Hepatic stellate cell (primary cell): ENCODE measurements around the gene CAPN10.
"Not testable (repeated sequence)": the region's sequence is repeated elsewhere in the genome, so short reads cannot be mapped to it uniquely, and the experiment has no call there.

Experiments used
- DNase-seq: peaks from one replicate; pipeline ENCODE4 v3.0.0; 2011; ENCODE audit warnings: low spot score

The CAPN10 gene, protein sequence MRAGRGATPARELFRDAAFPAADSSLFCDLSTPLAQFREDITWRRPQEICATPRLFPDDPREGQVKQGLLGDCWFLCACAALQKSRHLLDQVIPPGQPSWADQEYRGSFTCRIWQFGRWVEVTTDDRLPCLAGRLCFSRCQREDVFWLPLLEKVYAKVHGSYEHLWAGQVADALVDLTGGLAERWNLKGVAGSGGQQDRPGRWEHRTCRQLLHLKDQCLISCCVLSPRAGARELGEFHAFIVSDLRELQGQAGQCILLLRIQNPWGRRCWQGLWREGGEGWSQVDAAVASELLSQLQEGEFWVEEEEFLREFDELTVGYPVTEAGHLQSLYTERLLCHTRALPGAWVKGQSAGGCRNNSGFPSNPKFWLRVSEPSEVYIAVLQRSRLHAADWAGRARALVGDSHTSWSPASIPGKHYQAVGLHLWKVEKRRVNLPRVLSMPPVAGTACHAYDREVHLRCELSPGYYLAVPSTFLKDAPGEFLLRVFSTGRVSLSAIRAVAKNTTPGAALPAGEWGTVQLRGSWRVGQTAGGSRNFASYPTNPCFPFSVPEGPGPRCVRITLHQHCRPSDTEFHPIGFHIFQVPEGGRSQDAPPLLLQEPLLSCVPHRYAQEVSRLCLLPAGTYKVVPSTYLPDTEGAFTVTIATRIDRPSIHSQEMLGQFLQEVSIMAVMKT

DNA sequence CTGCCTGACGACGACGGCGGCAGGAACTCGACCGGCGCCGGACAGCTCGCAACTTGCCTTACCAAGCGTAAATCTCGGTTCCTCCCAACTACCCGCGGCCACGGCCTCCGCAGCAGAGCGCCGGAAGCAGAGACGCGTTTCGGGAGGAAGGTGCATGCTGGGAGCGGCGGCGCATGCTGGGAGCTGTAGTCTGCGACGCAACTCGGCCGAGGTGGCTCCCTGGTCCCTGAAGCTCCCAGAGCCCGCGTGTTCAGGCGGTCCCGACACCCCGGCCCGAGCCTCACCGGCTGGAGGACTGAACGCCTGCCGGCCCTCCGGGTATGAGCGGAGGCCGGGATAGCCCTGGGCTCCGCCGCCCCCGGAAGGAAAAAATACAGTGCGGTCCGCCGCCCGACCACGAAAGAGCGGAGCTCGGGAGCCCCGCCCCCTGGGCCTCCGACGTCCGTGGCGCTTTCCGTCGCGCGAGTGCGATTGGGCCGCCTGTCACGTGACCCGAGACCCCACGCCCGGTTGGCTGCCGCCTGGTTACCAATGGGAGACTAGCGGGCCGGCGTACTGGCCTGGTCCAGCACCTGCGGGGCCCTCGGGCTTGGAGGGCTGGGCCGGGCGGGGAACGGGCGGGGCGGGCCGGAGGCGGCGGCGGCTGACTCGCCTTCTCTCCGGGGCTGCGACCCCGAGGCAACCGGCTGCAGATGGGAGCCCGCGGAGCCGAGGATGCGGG is at the start of gene CAPN10:
Gene CAPN10, plus strand, starts transcription at position 537 of the 721 bp plus-strand sequence. Its CDS starts 178 bp downstream, at position 715.
- peak; percentile 99 for DNase-seq

DNA sequence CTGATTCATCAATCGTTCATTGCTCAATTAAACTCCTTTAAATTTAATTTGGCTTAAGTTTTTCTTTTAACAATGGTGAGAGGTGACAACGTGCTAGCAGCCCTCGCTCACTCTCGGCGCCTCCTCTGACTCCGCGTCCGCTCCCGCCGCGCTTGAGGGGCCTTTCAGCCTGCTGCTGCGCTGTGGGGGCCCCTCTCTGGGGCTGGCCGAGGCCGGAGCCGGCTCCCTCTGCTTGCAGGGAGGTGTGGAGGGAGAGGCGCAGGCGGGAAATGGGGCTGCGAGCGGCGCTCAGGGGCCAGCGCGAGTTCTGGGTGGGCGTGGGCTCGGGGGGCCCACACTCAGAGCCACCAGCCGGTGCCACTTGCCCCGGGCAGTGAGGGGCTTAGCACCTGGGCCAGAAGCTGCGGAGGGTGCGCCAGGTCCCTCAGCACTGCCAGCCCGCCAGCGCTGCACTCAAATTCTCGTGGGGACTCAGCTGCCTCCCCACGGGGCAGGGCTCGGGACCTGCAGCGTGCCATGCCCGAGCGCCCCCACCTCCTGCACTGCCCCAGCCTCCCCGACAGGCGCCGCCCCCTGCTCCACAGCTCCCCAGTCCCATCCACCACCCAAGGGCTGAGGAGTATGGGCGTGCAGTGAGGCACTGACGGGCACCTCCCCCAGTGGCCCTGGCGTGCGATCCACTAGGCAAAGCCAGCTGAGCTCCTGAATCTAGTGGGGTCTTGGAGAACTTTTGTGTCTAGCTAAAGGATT is 48.3 kb upstream of the CAPN10 start:
- no peak for DNase-seq

DNA sequence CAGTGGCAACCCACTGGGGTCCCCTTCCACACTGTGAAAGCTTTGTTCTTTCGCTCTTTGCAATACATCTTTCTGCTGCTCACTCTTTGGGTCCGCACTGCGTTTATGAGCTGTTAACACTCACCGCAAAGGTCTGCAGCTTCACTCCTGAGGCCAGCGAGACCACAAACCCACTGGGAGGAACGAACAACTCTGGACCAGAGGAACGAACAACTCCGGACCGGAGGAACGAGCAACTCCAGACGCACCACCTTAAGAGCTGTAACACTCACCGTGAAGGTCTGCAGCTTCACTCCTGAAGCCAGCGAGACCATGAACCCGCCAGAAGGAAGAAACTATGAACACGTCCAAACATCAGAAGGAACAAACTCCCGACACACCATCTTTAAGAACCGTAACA is 47.4 kb upstream of the CAPN10 start:
- DNase-seq: not testable (repeated sequence)

DNA sequence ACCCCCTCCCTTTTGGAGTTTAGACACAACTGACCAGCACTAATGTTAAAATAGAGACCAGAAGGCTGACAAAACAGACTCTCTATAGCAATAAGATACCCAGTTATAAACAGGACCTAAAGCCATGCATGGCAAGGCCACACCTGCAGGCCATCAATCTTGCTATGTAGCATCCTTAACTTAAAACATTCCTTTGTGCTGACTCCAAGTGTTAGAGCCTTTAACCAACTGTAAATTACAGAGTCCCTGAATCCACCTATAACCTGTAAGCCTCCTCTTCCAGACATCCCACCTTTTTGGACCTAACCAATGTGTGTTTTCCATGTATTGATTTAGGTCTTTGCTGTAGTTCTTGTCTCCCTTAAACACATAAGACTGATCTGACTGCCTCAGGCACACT is 46.6 kb upstream of the CAPN10 start:
- DNase-seq: no peak

DNA sequence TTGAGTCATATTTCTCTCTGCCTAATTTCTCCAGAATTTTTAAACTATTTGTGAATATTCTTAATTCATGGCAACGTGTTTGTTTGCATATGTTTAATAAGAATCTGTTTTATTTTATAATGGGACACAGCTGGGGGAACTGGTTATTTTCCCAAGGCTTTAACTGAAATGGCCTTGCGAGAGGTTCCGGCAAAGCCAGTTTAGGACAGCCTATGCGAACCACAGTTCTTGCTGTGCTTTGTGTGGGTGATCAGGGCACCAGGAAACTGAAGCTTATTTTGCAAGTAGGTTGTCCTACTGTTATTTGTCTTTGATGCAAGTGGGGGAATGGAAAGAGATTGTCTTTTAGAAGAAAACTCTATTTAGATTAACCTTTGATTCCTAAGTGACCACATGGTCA is 35.2 kb upstream of the CAPN10 start:
- DNase-seq: no peak

DNA sequence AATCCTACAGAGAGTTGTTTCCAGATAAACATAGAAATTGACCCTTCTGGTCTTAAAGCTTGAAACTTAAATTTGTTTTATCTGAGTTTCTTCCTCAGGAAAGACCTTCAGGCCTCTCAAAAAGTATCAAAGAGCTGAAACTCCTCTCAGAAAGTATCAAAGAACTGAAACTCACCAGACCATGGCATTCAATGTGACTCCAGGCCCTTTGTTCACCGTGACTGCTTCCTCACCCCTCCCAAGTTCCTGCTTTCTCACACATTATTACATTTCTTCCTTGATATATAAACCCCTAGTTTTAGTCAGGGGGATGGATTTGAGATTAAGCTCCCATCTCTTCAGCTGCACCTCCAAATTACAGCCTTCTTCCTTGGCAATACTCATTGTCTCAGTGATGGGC is 34.7 kb upstream of the CAPN10 start:
- no peak for DNase-seq

DNA sequence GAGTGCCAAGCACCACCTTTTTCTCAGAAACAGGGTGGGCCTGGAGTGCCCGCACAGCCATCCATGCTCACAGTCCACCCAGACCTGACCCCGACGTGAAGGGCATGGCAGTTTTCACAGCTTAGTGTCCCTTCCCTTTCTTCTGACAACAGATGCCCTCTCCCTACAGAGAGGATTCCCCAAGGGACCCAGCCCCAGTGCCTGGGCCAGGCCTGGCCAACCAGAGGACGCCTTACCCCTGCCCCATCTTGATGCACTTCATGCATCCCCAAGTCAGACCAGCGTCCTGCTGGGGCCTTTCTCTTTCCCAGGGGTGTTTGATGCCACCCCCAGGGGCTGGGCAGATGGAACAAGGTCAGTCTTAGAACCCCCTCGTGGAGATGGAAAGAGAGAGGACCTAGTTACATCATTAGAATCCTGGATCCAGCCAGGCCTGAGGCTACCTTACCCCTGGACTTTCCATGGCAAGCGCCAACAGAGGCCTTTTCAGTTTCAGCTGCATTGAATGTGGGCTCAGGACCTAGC is 32.5 kb upstream of the CAPN10 start:
- no peak for DNase-seq

DNA sequence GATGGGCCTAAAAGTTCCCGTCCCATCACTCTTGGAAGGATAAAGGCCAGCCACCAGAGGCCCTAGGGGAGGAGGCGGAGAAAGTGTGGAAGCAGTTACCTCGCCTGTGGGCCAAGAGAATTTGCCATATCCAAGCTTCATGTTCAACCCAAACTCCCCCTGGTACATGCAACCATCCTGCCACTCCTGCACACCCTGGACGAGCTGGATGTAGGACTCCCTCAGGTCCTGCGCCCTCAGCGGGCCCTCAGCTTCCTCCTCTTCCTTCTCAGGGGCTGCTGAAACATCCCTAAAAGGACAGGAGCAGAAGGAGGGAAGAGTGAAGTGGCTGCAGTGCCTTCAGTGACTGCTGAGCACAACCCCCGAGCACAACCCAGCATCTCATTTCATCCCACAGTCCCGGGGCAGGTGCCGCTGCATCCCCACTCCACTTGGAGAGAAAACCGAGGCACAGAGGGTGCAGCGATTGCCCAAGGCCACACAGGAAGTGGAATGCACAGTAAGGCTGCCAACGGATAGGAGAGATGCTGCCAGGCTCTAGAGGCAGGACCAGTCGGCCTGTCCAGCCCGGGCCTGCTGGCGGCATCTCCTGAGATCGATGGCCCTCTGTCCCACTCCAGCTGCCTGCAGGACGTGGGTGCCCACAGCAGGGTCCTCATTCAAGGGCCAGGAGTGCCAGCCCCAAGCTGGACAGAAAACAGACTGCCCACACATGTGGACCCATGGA is 31.6 kb upstream of the CAPN10 start:
- DNase-seq: no peak

DNA sequence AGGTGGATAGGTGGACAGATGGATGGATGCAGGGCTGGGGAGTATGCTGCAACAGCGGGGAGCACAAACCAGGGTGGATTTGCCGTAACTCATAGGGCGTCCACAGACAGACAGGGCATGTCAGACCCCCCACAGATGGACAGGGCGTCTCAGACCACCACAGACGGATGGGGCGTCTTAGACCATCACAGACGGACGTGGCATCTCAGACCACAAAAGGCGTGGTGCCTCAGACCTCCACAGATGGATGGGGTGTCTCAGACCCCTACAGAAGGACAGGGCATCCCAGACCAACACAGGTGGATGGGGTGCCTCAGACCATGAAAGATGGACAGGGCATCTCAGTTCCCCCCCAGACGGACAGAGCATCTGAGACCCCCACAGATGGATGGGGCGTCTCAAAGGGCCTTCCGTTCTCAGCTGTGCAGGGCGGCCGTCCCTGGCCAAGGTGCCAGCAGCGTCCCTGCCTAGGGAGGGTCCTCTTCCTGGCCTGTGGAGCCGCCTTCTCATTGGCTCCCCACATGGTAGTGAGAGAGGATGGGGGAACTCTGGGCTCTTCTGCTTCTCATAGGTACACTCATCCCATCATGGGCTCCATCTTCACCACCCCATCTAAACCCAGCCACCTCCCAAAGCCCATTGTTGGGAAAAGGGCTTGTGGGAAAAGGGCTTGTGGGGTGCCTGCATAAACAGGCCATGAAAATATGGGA is 30.8 kb upstream of the CAPN10 start:
- DNase-seq: no peak

DNA sequence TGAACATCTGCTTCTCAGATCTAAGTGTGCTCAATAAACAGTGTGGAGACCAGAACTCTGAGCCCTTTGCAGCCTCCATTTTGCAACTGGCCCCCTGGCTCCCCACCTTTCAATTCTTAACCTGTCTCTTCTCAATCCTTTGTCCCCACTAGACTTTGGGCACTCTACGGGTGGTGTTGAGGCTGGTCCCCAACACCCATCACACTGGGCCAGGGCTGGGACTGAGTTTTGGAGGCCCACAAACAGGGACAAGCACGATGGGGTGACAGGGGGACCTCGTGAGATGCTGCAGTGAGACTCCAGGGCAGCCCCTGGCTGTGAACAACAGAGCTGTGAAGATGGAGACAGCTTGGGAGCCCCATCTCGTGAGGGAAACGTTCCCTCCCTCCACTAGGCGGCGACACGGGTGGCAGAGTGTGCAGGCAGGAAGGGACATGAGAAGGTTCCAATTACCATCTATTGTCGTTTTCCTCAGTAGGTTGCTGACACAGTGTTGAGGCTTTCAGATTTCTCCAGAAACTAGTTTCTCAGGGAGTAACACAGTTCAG is 29.9 kb upstream of the CAPN10 start:
- DNase-seq: peak; percentile 71

DNA sequence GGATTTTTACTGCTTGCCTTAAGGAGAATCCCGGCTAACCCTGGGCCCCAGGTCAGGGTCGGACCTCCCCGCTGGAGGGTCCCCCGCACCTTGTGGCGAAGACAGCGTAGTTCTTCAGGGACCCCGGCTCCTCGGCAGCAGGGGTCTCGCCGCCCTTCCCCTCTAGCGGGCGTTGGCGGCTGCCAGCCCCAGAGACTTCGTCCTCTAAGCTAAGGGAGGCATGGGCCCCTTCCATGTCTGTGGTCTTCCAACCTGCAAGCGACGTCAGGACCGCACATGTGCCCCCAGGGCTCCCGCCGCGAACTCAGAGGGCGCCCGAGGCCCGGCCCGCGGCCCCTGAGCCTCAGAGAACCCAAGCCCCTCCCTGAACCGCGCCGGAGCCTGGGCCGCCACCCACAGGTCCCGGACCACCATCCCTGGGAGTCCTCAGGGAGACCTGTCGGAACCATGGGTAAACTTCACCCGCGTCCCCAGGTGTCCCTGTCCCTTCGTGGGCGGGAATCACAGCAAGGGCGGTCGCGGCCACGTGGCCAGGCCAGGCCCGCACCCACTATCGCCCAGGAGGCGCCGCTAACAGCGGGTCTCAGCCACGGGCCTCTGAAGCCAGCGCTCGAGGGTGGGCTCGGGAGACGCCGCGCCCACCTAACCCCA is 29.3 kb upstream of the CAPN10 start:
- DNase-seq: no peak

DNA sequence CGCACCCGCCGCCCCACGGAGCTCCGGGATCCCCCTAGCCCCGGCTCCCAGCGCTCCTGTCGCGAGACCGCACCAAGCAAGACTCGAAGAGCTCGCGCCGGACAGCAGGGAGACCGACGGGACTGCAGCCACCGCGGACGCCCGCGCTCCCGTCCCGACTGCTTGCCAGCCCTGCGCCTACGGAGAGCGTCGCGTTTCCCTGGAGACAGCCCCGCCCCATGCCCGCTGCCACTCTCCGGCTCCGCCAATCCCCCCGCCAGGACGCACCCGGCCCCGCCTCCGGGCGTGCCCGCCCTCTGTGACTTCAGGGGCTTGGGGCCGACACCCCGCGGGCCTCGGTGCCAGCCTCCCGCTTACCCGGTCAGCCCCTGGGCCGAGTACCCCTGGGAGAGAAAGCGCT is 28.7 kb upstream of the CAPN10 start, which contains the start of gene ANKMY1:
Gene ANKMY1, minus strand, starts transcription at position 181 of the 400 bp plus-strand sequence. CDS start 653 bp downstream, outside the sequence.
- DNase-seq: peak; percentile 86

DNA sequence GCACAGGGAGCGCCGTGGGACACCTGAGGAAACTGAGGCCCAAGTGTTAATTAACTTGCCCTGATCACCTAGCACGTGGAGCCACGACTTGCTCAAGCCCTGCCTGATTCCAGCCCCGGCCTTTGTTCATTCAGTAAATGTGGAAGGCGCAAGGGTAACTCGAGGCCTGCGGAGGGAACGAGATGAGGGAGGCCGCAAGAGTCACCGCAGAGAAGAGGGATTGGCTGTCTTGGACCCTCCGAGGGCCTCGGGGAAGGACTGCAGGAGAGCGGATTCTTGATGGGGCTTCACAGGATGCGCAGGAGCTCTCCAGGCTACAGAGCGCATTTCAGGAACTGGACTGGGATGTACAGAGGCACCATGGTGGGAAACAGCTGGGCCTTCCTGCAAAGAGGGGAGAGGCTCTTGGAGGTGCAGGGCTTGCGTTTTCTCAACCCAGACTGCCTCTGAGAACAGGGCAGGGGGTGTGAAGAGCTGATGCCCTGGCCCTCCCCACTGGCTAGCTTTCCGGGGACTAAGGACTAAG is 28.2 kb upstream of the CAPN10 start:
- no peak for DNase-seq

DNA sequence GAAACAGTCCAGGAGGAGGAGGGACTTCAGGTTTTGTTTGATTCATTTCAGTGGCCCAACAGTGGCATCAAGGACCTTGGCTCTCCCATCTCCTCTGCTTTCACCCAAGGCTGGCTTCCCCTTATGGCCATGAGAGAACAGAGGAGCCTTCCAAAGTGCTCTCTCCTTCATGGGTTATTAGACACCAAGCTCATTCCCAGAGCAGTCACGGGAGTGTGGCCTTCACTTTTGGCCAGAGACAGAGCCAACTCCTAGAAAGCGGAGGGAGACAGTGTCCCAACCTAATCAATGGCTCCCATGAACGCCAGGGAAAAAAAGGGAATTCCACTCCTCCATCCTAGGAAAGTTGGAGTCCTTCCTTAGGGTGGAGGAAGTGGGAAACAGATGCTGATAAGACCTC is 27.2 kb upstream of the CAPN10 start:
- DNase-seq: no peak

DNA sequence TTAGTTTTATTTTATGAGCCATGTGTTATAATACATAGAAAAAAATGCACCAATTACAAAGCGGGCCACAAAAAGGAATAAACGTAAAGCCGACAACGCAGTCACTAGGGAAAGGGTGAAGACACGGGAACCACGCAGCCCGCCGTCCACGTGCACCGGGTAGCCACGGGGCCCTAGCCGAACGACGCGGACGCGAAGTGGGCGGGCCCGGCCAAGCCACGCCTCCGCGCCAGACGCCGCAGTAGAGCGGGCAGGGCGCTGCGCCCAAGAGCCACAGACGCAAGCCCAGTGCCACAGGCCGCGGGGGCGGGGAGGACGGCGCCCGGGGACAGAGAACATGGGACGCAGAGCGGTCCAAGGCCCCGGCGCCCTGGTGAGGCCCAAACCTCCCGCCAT is 26.5 kb upstream of the CAPN10 start, which contains the start of gene DUSP28:
Gene DUSP28, plus strand, starts transcription at position 274 of the 396 bp plus-strand sequence. CDS start 328 bp downstream, outside the sequence.
- peak; percentile 93 for DNase-seq

DNA sequence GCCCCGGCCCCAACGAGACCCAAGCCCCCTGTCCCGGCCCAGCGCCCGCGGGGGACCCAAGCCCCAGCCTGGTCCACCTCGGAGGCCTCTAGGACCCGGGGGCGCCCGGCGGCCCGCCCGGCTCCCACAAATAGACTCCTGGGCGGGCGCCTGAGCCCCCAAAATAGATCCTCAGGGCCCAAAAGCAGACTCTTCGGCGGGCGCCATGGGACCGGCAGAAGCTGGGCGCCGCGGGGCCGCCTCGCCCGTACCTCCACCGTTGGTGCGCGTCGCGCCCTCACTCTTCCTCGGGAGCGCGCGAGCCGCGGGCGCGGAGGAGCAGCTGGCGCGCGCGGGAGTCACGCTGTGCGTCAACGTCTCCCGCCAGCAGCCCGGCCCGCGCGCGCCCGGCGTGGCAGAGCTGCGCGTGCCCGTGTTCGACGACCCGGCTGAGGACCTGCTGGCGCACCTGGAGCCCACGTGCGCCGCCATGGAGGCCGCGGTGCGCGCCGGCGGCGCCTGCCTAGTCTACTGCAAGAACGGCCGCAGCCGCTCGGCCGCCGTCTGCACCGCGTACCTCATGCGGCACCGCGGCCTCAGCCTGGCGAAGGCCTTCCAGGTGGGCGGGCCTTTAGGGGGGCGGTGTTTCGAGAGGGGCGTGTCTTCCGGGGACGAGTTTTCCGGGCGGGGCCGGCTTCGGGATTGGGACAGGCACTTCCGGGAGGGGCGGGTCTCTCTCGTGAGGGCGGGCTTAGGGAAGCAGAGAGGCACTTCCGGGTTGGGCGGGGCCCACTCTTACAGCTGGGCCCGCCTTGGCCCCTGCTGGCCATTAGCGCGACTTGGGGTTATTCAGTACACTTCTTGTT is 25.8 kb upstream of the CAPN10 start:
- DNase-seq: peak; percentile 92

DNA sequence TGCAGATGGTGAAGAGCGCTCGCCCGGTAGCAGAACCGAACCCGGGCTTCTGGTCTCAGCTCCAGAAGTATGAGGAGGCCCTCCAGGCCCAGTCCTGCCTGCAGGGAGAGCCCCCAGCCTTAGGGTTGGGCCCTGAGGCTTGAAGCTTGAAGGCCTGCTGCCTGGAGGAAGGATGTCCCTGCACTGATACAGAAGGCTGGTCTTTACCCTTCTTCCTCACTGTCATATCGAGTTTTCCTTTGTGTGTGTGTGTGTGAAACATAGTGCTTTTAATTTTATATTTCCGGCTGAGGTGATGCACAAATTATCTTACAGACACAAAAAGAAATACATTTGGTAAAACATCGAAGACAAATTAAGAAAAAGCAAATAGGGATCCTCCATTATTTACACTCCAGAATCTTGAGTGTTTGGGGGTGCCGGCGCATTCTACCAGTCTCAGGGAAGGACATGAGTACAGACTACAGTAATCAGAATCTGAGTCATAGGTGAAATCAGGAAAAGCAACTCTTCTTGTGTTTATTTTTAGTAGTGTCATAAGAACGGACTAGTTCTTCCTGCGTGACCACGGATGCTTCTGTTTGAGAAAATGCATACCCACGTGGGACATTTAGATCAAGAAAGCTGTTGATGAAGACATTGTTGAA is 25.1 kb upstream of the CAPN10 start:
- peak; percentile 70 for DNase-seq

DNA sequence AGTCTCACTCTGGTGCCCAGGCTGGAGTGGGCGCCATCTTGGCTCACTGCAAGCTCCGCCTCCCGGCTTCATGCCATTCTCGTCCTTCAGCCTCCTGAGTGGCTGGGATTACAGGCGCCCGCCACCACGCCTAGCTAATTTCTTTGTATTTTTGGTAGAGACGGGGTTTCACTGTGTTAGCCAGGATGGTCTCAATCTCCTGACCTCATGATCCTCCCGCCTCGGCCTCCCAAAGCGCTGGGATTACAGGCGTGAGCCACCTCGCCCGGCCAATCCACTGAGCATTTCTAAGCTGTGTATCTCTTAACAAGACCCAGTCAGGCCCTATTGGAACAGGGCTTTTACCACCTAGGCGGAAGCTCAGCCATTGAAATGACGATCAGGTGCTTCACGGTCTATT is 23.3 kb upstream of the CAPN10 start:
- not testable (repeated sequence) for DNase-seq
